Embryonic facial prominence (tissue), 1 donor: ENCODE measurements around the gene TAS2R41.
"Not testable (repeated sequence)": the region's sequence is repeated elsewhere in the genome, so short reads cannot be mapped to it uniquely, and the experiment has no call there.

Experiments used
- DNase-seq: peaks from one replicate; pipeline ENCODE4 v3.0.0-alpha.2; 2016; ENCODE audit errors: extremely low spot score

TAS2R41 gene

GRCh38 chr7:143518941-143519340 lies 41.3 kb downstream of the TAS2R41 start:
- no peak for DNase-seq

- no peak for DNase-seq
Measured at GRCh38 chr7:143519411-143520131, 41.9 kb downstream of the TAS2R41 start.

- DNase-seq = not testable (repeated sequence)
Measured at GRCh38 chr7:143522309-143522916, 44.7 kb downstream of the TAS2R41 start.
